Measurements from ENCODE around the gene POLRMT.

DNA sequence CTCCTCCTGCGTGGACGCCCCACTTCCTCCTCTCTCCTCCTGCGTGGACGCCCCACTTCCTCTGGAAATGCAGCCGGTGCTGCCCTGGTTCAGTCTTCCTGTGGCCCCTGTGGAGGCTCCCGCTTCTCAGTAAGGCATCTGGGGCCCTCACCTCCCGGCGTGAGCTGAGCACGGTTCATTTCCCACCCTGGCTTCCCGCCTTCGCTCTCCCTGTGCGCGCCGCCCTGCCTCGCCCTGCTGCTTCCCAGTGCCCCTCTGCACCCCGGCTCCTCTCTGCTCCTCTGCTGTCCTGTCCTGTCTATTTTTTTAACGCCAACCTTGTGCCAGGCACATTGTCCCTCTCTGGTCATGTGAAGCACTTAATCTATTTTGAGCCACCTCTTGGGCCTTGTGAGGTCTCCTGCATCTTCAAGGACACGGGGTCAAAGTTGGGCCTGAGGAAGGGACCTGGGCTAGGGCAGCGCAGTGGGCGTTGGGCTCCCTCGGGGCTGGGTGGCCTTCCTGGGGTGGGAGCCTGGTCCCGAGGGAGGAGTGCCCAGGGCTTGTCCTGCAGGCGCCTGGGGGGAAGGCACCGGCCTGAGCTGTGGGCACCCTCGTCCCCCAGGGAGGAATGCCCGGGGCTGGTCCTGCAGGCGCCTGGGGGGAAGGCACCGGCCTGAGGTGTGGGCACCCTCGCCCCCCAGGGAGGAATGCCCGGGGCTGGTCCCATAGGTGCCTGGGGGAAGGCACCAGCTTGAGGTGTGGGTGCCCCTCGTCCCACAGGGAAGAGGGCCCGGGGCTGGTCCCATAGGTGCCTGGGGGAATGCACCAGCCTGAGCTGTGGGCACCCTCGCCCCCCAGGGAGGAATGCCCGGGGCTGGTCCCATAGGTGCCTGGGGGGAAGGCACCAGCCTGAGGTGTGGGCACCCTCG lies 30.7 kb downstream of the POLRMT start:
- no peak for TF ChIP-seq POLR2A (IDR thresholded peaks at IDR 0.05; ENCODE audit: low read depth, low read length)
- no peak for TF ChIP-seq TAF1 (IDR thresholded peaks at IDR 0.05; ENCODE audit: low read depth, low read length)
- TF ChIP-seq POLR2AphosphoS5 (IDR thresholded peaks at IDR 0.05; ENCODE audit: low read depth, low read length) = no peak
- TF ChIP-seq SPI1 (IDR thresholded peaks at IDR 0.05; ENCODE audit: low read depth, low read length) = no peak
- TF ChIP-seq PAX5 (IDR thresholded peaks at IDR 0.05; ENCODE audit: insufficient read depth, low read length, severe bottlenecking) = no peak
- no peak for TF ChIP-seq POU2F2 (IDR thresholded peaks at IDR 0.05; ENCODE audit: low read depth, low read length)
